Chondrocyte (in vitro differentiated cells): Measurements from ENCODE around the gene RIC8B. TPM values are rescaled to one million over a fixed set of nuclear protein-coding genes. Genes with fewer than 3 reads are reported as not detected.
"Not testable (repeated sequence)": the region's sequence is repeated elsewhere in the genome, so short reads cannot be mapped to it uniquely, and the experiment has no call there.

Experiments
- DNase-seq: peaks from one replicate; pipeline ENCODE4 v3.0.0; 2021; ENCODE audit warnings: mixed read lengths, low spot score
- H3K27ac Mint-ChIP-seq: one replicate; pipeline ENCODE4 v1.8.0; 2021; ENCODE audit warnings: mild to moderate bottlenecking, moderate library complexity, mixed read lengths; ENCODE audit not compliant: unreplicated experiment
- H3K27me3 Mint-ChIP-seq: 2 replicates; pipeline ENCODE4 v1.8.0; 2021; ENCODE audit warnings: low read depth, mixed read lengths
- H3K36me3 Mint-ChIP-seq: 2 replicates; pipeline ENCODE4 v1.8.0; 2021; ENCODE audit warnings: low read depth, mixed read lengths
- H3K4me1 Mint-ChIP-seq: 2 replicates; pipeline ENCODE4 v1.8.0; 2021; ENCODE audit warnings: low read depth, mild to moderate bottlenecking, mixed read lengths
- H3K4me3 Mint-ChIP-seq: one replicate; pipeline ENCODE4 v1.8.0; 2021; ENCODE audit warnings: mild to moderate bottlenecking, moderate library complexity, mixed read lengths; ENCODE audit not compliant: unreplicated experiment
- H3K9me3 Mint-ChIP-seq: 2 replicates; pipeline ENCODE4 v1.8.0; 2021; ENCODE audit warnings: low read depth, mixed read lengths
- CTCF ChIP-seq: fragments of 200-600 bp; sonication (generic); IDR thresholded peaks from 2 replicates; pipeline ENCODE4 v1.5.0; 2021; ENCODE audit warnings: antibody characterized with exemption, mild to moderate bottlenecking, moderate library complexity
- long read RNA-seq: library from polyadenylated mRNA; stranded (forward); transcript quantifications from one replicate; pipeline ENCODE4 v2.0.0, GENCODE V29; 2021
- total RNA-seq: library from RNA; stranded (reverse); gene quantifications from 3 replicates; pipeline ENCODE4 v1.2.1, GENCODE V29; 2021

The RIC8B gene
- total RNA-seq = 12.3 to 20.4 TPM (median 14.2 TPM) in 3 replicates
- long read RNA-seq, full-length matches to known transcripts = 16 of 24 reads
- long read RNA-seq, partial matches to known transcripts = 1 of 24 reads
- long read RNA-seq, other reads (novel, unspliced or antisense) = 7 of 24 reads

GRCh38 chr12:106774005-106774807 lies at the start of gene RIC8B:
Gene RIC8B (plus strand): TSS chr12:106774682. CDS start chr12:106774746, 64 bp downstream.
- Mint-ChIP-seq H3K36me3 (no peaks in the 10 kb centered on the region), H3K4me3 (peak within 1 kb of the TSS; percentile 93), H3K27me3 (no peaks in the 10 kb centered on the region), H3K27ac (peak within 1 kb of the TSS; percentile 100), H3K9me3 (no peaks in the 10 kb centered on the region), H3K4me1 (peaks cover 54% of the 10 kb centered on the region)
- TF ChIP-seq CTCF = no peak
- peak; percentile 97 for DNase-seq

GRCh38 chr12:106724934-106725333 lies 49.5 kb upstream of the RIC8B start:
- Mint-ChIP-seq H3K4me1 (no peaks in the 10 kb centered on the region), H3K9me3 (no peaks in the 10 kb centered on the region), H3K4me3 (no peak overlapping the region)

GRCh38 chr12:106726603-106727202 lies 47.8 kb upstream of the RIC8B start:
- not testable (repeated sequence) for H3K9me3 Mint-ChIP-seq, H3K27ac Mint-ChIP-seq, H3K4me1 Mint-ChIP-seq, H3K4me3 Mint-ChIP-seq, DNase-seq, H3K36me3 Mint-ChIP-seq, H3K27me3 Mint-ChIP-seq

More at GRCh38 chr12:106724934-106725333, 49.5 kb upstream of the RIC8B start:
- Mint-ChIP-seq H3K27me3 (peaks cover 3% of the 10 kb centered on the region), H3K27ac (no peak overlapping the region), H3K36me3 (no peaks in the 10 kb centered on the region)
- DNase-seq = no peak
- no peak for TF ChIP-seq CTCF

- Mint-ChIP-seq H3K4me3 (no peak overlapping the region), H3K36me3 (no peaks in the 10 kb centered on the region), H3K4me1 (no peaks in the 10 kb centered on the region), H3K27ac (no peak overlapping the region), H3K27me3 (no peaks in the 10 kb centered on the region), H3K9me3 (peaks cover 3% of the 10 kb centered on the region)
- no peak for TF ChIP-seq CTCF
- DNase-seq = no peak
Observed at GRCh38 chr12:106729611-106730010, 44.9 kb upstream of the RIC8B start.

GRCh38 chr12:106732890-106733289 lies 41.6 kb upstream of the RIC8B start:
- Mint-ChIP-seq H3K4me3 (no peak overlapping the region), H3K27me3 (no peaks in the 10 kb centered on the region), H3K36me3 (no peaks in the 10 kb centered on the region), H3K4me1 (no peaks in the 10 kb centered on the region), H3K27ac (no peak overlapping the region), H3K9me3 (peaks cover 3% of the 10 kb centered on the region)
- no peak for TF ChIP-seq CTCF
- DNase-seq = no peak
